GM12865 (cell line): Measurements from ENCODE around the gene KIR2DL3.
"Not testable (repeated sequence)": the region's sequence is repeated elsewhere in the genome, so short reads cannot be mapped to it uniquely, and the experiment has no call there.

Experiments
- DNase-seq: peaks from one replicate; pipeline ENCODE4 v3.0.0; 2010; ENCODE audit warnings: low read depth
- H3K4me3 ChIP-seq: 2 replicates; pipeline ENCODE4 v1.5.1; 2011; ENCODE audit warnings: mild to moderate bottlenecking, low read depth, low read length, control low read depth
- CTCF ChIP-seq: IDR thresholded peaks from 2 replicates; pipeline ENCODE4 v1.5.1; 2011; ENCODE audit warnings: low read length, control low read depth, low read depth, inconsistent platforms; ENCODE audit not compliant: insufficient read depth; ENCODE audit errors: missing control alignments

The KIR2DL3 gene

GRCh38 chr19:54728167-54728566 is 10.1 kb upstream of the KIR2DL3 start:
- TF ChIP-seq CTCF = no peak

GRCh38 chr19:54729416-54730188 is 8.7 kb upstream of the KIR2DL3 start:
- TF ChIP-seq CTCF = no peak
- no peak for DNase-seq
- no peak overlapping the region for H3K4me3 ChIP-seq

More at GRCh38 chr19:54728167-54728566, 10.1 kb upstream of the KIR2DL3 start:
- H3K4me3 ChIP-seq = no peak overlapping the region
- no peak for DNase-seq

GRCh38 chr19:54731191-54731590 is 7.1 kb upstream of the KIR2DL3 start:
- no peak overlapping the region for H3K4me3 ChIP-seq
- no peak for DNase-seq
- TF ChIP-seq CTCF = no peak

GRCh38 chr19:54738715-54739114 is 402 bp downstream of the KIR2DL3 start:
- TF ChIP-seq CTCF = no peak
- no peak for DNase-seq
- H3K4me3 ChIP-seq = no peak overlapping the region

- TF ChIP-seq CTCF = no peak
Measured at GRCh38 chr19:54739587-54740497, 1.5 kb downstream of the KIR2DL3 start.

GRCh38 chr19:54741950-54742349 is 3.6 kb downstream of the KIR2DL3 start:
- not testable (repeated sequence) for DNase-seq

More at GRCh38 chr19:54739587-54740497, 1.5 kb downstream of the KIR2DL3 start:
- no peak overlapping the region for H3K4me3 ChIP-seq
- DNase-seq = no peak

GRCh38 chr19:54744080-54744479 is 5.8 kb downstream of the KIR2DL3 start:
- H3K4me3 ChIP-seq, DNase-seq: not testable (repeated sequence)

More at GRCh38 chr19:54741950-54742349, 3.6 kb downstream of the KIR2DL3 start:
- H3K4me3 ChIP-seq = not testable (repeated sequence)

- H3K4me3 ChIP-seq, DNase-seq: not testable (repeated sequence)
Measured at GRCh38 chr19:54747614-54748322, 9.5 kb downstream of the KIR2DL3 start.

- not testable (repeated sequence) for DNase-seq, H3K4me3 ChIP-seq
Measured at GRCh38 chr19:54750276-54750675, 12.0 kb downstream of the KIR2DL3 start.

GRCh38 chr19:54756204-54757110 is 18.1 kb downstream of the KIR2DL3 start:
- DNase-seq, H3K4me3 ChIP-seq: not testable (repeated sequence)

- not testable (repeated sequence) for DNase-seq, H3K4me3 ChIP-seq
Measured at GRCh38 chr19:54758577-54758976, 20.3 kb downstream of the KIR2DL3 start.
